Sciatic nerve (tissue), 2 donors: Measurements from ENCODE around the gene PTTG2. TPM values are rescaled to one million over a fixed set of nuclear protein-coding genes. Genes with fewer than 3 reads are reported as not detected.
A peak's percentile ranks its signal among the peaks of the same experiment; 100 is the strongest.
"Not testable (repeated sequence)": the region's sequence is repeated elsewhere in the genome, so short reads cannot be mapped to it uniquely, and the experiment has no call there.

Source experiments
- ATAC-seq: fragments of 200-7000 bp; cut with Tn5 transposase; one replicate; pipeline ENCODE4 v1.9.1; 2020; ENCODE audit warnings: mild to moderate bottlenecking, moderate library complexity
- DNase-seq: peaks from one replicate; pipeline ENCODE4 v3.0.0-alpha.2; 2020; ENCODE audit warnings: low spot score
- intact Hi-C: fragments of 100-400 bp; cut with DNase I; formaldehyde crosslinking; loops from one replicate; pipeline ENCODE4 v1.14.2; 2022
- total RNA-seq: library from RNA; stranded (reverse); fragmentation: NEBNext Ultra II Directional; extraction: Animal tissue kit (Norgen Biotek cat#: 25700); gene quantifications from one replicate; pipeline ENCODE4 v1.2.1, GENCODE V29; 2021
- donor health status: DM: no; HTN: no; CAD: no.
- donor health status: DM: no; HTN: no; CAD: no.

Gene PTTG2
- 1.1 TPM for total RNA-seq

DNA sequence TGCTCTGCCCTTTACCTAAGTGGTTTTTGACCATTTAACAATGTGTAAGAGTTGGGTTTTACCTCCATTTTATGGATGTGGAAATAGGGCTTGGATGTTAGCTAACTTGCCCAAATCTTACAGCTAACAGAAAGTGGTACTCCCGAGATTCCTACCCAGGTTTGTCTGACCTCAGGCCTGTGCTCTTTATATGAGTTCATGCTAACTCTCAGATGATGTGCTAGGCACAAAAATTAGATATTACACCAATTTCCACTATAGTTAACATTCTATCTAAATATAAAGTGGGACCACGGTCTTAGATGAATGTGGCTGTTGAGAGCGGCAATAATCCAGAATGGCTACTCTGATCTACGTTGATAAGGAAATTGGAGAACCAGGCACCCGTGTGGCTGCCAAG, at the start of gene PTTG2:
PTTG2 (plus strand) TSS at position 301 of the 400 bp plus-strand sequence; CDS start at position 338, 37 bp downstream.
- intact Hi-C loops: no loop called here
- ATAC-seq (no peak), DNase-seq (no peak)

DNA sequence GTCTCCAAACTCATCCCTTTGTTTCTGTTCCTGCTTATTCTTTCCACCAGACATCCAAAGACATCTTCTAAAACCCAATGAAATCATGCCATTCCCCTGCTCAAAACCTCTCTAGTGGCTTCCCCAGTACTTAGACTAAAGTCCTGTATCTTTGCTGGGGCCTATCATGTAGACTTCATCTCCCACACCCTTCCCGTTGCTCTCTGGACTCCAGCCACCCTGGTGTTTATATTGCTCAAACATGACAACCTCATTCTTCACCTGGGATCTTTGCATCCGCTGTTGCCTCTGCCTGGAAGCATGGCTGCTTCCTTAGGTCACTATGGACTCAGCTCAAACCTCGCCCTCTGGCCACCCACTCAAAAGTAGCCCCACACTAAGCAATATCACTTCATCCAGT, 45.7 kb upstream of the PTTG2 start:
- DNase-seq (no peak), ATAC-seq (no peak)
- intact Hi-C loops: no loop called here

DNA sequence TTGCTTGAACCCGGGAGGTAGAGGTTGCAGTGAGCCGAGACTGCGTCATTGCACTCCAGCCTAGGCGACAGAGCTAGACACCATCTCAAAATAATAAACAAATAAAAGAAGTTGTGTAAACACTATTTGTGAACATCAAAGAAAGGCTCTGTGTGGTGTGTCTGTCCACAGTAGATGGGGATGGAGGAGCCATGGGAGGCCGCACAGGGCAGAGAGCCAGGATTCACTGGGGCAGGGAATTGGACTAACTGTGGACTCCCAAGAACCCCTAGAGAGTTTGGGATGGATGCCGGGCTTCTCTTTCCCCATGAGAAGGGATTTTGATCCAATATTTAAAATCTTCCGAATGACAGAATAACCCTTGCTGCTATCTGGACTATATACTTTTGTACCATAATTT, 42.8 kb upstream of the PTTG2 start:
- DNase-seq (no peak), ATAC-seq (no peak)
- intact Hi-C loops: no loop called here

DNA sequence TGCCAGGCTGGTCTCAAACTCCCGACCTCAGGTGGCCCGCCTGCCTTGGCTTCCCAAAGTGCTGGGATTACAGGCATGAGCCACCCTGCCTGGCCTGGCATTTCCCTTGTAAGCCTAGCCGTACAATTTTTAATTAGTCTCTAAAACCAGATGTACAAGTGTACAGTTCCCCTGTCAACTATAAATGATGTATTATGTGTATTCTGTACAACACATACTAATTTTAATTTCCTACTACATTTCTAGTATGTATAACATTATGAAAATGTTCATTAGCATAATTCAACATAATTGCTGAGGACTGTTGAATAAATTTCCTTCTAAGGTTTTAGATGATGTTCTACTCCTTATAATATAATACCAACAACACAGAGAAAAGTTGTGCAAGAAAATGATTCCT, 41.5 kb upstream of the PTTG2 start:
- intact Hi-C loops: no loop called here
- DNase-seq (no peak), ATAC-seq (no peak)

DNA sequence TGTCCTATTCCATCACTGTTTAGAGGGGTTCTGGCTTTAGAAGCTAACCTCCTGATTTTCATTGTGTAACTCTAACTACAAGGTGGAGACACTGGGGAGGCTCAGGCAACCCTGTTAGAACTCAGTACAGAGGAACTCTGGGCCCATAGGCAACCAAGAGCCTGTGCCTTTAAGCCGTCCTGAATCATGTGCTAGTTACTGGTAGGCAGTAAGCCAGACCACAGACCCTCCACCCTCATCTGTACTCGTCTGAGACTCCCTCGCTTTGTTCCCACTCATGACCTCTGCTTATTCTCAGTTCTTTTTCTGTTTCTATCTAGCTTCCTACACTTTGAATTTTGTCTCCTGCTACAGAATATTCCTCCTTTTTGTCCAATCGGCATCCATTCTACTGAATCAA, 37.9 kb upstream of the PTTG2 start:
- intact Hi-C loops: no loop called here
- DNase-seq (no peak), ATAC-seq (no peak)

DNA sequence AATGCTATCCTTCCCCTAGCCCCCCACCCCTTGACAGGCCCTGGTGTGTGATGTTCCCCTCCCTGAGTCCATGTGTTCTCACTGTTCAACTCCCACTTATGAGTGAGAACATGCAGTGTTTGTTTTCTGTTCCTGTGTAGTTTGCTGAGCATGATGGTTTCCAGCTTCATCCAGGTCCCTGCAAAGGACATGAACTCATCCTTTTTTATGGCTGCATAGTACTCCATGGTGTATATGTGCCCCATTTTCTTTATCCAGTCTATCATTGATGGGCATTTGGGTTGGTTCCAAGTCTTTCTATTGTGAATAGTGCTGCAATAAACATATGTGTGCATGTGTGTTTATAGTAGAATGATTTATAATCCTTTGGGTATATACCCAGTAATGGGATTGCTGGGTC, 37.1 kb upstream of the PTTG2 start:
- intact Hi-C loops, DNase-seq, ATAC-seq: not testable (repeated sequence)

DNA sequence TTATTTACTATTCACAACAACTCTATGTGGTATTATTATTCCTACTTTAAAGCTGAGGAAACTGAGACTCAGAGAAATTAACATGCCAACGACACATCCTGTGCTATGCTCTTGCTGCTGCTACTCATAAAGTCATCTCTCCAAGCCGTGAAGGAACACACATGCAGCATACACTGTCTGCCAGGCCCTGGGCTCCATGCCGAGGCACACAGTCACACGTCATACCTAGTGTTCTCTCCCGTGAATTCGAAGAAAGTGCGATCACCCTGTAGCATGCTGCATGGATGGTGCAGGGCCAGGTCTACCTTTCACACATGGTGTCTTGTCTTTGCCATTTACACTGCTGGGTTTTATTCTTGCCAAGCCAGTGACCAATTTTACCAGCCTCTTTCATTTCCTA, 35.3 kb upstream of the PTTG2 start:
- ATAC-seq: no peak
- DNase-seq: no peak
- intact Hi-C loops: no loop called here

DNA sequence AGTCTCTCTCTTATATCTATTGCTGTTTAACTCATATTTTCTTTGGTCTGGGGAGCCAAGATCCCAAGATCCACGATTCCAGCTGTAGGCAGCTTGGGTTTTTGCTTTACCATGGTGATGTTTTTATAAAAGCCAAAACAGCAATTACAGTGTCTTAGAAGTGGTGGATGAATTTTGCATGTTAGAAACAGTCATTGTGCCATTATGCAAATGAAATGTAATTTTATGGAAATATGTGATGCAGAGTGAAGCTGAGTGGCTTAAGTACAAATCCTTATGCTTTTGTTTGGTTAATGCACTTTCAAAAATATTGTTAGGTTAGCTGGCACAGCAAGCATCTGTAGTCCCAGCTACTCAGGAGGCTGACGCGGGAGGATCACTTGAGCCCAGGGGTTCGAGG, 32.8 kb upstream of the PTTG2 start:
- intact Hi-C loops: no loop called here
- ATAC-seq (no peak), DNase-seq (no peak)

DNA sequence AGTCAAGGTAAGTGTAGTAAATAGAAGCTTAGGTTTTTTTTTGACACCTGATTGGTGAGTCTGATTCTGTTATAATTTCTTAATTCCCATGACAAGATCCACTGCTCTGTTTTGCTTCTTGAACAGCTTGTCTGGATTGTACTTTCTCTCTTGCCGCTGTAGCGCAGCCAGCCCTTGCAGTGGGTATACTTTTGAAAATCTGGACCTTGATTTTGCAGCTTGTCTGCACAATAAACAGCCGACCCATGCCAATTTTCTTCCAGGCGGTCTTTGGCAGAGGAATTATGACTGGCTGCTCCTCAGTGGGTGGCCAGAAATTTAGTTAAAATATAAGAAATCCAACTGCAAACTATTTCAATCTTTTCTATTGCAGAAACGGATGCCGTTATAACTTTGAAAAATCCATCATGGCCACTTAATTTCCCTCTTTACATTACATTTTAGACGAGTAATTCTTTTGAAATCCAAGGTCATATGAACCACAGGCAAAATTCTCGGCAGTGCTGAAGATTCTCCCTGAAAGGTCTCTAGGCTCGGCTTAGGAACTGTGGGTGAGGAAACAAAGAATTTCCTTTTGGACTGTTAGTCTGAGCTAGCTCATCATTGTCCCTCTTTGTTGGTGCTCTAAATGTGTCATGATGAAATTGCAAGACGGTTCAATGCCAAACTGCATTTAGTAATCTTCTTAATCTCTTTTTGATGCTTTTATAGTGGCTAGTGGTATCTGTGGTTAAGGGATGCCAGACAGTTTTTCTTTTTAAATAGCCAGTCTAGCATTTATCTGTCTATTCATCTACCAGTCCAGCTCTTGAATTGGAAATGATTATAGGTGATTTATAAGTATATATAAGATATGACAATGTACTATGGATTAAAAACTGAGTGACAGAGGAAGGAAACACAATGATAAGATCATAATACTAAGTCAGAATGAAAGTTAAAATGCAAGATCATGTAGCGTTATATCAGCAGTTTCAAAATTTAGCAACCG, 31.5 kb upstream of the PTTG2 start:
- ATAC-seq: no peak
- intact Hi-C loops: no loop called here
- no peak for DNase-seq

DNA sequence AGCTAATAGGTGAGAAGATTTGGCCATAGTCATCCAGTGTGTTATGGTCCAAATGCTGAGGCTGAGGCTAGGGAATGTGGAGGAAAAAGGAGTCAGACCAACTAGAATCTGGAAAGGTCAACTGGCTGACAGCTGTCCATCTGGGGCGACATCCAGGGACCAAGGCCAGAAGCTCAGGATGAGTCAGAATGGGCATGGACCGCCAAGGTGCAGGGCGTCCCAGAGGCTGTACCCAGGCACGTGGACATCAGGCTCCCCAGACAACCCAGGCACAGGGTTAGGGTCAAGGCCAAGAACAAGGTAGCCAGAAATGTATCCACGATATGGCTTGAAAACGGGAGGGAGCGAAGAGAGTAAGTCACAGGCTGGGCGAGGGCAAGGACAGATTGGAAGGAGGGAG, 26.1 kb upstream of the PTTG2 start:
- DNase-seq (no peak), ATAC-seq (no peak)

DNA sequence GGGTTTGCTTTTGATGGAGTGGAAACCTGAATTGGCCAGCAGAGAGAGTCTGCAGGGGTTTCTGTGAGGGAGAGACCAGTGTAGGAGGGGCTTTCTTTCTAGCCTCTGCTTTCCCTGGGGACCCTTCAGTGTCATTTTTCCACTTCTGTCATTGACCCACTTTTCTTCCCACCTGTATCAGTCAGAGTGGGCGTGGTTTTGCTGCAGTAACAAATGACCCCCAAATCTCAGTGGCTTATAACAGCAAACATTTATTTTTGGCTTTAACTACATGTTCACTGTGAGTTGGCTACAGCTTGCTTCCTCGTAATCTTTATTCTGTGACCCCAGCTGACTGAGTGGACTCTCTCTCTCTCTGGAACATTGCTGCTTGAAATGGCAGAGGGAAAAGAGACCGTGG, 25.6 kb upstream of the PTTG2 start:
- ATAC-seq (no peak), DNase-seq (no peak)
- intact Hi-C loops: no loop called here

More for the DNA sequence above, 26.1 kb upstream of the PTTG2 start:
- intact Hi-C loops: no loop called here

DNA sequence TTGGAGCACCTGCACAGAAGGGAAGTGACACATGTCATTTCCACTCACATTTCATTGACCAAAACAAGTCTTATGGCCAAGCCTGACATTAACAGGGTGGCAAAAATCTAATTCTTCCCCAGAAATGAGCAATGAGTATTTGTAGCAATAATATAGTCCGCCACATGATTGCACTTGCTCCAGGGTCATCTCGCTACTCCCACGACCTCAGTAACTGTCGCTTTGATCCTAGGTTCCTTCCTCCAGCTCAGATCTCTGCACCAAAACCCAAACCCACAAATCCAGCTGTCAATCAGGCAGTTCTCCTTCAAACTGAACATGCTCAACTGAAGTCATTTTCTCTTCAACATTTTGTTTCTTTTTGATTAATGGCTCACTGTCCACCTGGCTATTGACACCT, 25.2 kb upstream of the PTTG2 start:
- DNase-seq (no peak), ATAC-seq (no peak)
- intact Hi-C loops: no loop called here

DNA sequence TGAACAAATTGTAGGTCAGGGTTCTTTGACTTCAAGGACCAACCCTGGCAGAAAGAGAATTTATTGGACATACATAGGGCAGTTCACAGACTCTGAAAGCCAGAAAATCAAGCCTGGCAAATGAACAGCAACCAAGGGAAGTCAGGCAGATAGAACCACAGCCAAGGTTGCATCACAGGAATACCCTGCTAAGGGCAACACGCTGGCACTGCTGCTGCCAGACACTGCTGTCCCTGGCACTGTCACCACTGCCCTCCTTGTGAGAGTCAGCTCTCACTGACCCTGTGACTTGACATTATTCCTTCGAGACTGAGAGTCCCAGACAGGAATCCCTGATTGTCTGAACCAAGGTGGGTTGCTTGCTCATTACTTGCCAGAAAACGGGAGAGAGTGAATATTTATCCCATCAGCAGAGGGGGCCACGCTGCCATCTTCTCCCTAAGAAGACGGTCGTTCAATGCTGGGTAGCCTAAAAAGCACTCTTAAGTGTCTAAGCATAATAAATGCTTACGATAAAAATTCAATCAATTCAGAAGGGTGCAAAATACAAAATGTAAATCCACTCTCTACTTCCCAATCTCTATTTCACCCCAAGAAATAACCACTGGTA, 23.2 kb upstream of the PTTG2 start:
- no peak for ATAC-seq
- intact Hi-C loops: no loop called here
- DNase-seq: no peak

DNA sequence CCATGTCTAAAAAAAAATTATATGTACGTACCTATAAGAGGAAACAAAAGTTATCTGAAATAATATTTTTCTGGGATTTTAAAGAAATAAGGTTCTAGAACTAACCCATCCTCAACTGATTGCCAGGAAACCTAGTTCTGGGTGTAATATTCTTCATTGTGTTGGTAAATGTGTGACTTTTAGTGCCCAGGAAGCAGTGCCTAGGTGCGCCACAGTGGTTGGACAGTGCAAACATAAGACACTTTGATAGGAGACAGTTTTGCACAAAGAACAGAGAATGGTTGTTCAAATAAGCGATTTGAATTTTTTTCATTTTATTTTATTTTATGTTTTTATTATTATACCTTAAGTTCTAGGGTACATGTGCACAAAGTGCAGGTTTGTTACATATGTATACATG, 22.0 kb upstream of the PTTG2 start:
- no peak for ATAC-seq
- intact Hi-C loops: no loop called here
- DNase-seq: no peak

DNA sequence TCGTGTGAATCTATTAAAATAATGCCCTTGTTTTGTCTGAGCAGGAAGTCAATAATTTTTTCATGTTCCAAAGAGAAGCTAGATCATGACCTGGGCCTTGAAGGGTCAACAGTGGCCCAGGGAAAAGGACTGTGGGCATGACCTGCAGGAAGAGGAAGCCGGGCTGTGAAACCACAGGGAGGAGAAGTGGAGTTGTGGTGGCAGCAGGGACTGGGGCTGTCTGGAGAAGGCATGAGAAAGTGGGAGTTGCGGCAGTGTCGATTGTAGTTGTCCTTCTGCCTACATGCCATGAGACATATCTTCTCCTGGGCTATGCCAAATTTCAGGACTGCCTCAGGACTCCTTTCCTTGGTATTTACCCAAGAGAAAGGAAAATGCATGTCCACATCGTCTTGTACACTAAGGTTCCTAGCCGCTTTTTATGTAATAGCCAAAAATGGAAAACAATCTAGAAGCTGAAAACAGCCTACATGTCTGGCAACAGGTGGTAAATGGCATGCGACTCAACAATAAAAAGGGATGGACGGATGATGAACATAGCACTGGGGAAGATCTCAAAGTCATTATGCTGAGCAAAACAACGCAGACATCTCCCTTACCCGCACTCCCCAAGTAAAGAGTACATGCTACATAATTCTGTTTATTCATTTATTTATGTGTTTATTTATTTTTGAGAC, 13.6 kb upstream of the PTTG2 start:
- intact Hi-C loops: no loop called here
- peak; percentile 65 for DNase-seq
- ATAC-seq: no peak

DNA sequence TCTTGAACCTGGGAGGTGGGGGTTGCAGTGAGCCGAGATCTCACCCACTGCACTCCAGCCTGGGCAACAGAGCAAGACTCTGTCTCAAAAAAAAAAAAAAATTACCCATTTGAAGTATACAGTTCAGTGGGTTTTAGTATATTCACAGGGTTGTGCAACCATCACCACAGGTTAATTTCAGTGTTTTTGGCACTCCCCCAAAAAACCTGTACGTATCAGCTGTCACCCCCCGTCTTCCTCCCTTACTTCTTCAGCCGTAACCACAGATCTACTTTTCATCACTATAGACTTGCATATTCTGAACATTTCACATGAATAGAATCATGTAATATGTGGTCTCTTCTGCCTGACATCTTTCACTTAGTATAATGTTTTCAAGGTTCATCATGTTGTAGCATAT, 11.7 kb upstream of the PTTG2 start:
- ATAC-seq: no peak
- DNase-seq: no peak
- intact Hi-C loops: no loop called here

DNA sequence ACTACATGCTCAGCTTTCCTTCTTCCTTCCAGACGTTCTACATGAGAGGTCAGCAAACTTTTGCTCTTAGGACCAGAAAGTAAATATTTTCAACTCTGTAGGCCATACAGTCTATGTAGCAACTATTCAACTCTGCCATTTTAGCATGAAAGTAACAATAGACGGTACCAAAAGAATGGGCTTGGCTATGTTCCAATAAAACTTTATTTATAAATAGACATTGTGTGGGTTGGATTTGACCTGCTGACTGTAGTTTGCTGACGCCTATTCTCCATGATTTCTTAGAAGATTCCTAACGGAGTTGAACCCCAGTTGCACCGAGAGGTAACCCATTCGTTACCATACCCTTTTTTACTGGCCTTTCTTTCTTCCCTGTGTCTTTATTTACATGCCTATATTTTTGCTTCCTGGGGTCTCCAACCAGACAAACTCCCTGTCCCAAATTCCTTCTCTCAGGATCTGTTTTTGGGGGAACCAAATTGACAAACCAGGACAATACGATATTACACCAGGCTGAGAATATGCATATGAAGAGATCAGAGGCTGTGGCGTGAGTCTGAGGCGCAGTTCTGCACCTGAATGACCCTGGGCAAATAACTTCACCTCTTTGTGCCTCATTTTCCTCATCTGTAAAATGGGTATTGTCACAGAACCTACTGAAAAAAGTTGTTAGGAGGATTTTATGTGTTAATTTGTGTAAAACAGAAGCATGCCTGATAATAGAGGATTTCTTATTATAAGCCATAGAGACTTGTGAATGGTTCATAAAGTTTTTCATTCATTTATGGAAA, 10.4 kb upstream of the PTTG2 start:
- no peak for ATAC-seq
- intact Hi-C loops: no loop called here
- no peak for DNase-seq

DNA sequence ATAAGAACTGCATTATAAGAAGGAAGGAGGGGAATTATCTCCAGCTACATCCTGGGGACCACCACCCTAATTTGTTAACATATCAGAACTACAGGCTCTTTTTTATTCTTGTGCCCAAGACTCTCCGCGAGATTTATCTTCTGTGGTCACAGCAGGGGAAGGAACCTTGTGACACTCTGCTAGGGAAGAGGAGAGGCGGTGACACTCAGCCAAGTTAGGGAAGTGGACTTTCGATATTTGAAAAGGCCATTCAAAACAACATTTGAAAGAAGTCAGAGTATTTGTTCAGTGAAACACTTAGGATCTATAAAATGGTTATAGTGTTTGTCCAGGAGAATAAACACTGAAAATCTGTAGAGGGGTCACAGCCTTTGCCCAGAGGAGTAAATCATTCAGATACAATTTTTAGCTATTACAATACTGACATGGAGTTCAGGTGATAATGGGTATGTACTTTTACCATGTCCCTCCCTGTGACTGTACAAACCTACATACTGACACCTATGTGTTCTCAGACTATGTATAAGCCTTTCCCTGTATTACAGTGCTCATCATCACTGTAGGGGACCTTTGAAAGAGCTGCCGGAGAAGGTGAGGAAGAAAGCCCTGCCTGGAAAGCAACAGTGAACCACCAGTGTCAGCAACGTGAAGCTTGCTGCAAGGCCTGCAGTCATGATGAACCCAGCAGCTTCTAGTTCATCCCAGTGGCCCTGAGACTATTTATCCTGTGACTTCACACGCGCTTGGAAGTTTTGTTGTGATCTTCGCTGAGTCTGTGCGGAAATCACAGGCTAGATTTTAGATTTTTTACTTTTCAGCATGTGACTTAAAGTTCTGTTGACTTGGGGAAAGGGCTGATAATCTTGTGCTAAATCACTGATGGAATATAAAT, 8.5 kb upstream of the PTTG2 start:
- no peak for DNase-seq
- intact Hi-C loops: no loop called here
- ATAC-seq: peak; percentile 55
